HG02943 (cell line): ENCODE results near the gene LRRC3.

Experiments used
- ATAC-seq: cut with Tn5 transposase; IDR thresholded peaks from one replicate; pipeline ENCODE4 v1.9.1; 2021; ENCODE audit warnings: mild to moderate bottlenecking, low read depth, moderate library complexity; ENCODE audit not compliant: unreplicated experiment

LRRC3 gene

DNA sequence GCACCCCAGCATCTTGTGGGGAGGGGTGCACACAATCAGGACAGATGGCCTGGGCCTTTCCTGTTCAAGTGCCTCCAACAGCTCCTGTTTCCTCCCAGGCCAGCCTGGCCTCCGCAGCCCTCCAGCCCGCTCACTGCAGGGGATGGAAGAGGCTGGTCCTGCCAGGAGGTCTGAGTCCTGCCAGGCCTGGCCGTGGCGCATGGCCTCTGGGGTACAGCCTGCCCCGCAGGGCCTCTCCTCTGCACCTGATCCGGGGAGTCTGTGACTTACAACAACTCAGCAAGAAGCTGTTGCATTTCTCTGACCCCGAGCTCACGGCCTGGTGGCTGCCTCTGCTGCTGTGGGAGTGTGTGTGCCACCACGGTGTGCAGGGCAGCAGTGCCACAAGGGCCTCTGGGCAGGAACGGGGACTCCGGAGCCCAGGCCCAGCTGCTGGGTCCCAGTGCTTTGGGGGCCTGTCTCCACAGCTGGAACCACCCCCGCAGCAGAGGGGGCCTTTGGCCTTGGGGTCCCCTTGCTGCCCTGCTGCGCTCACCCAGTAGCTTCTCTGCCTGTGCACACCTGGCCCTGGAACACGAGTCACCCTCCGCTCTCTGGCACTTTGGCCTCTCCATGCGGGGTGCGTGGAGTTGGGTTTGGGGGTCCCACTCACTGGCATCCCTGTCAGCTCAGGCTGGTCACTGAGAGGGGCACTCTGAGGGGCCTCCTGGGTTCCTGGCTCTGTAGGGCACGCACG lies 17.4 kb upstream of the LRRC3 start:
- no peak for ATAC-seq

DNA sequence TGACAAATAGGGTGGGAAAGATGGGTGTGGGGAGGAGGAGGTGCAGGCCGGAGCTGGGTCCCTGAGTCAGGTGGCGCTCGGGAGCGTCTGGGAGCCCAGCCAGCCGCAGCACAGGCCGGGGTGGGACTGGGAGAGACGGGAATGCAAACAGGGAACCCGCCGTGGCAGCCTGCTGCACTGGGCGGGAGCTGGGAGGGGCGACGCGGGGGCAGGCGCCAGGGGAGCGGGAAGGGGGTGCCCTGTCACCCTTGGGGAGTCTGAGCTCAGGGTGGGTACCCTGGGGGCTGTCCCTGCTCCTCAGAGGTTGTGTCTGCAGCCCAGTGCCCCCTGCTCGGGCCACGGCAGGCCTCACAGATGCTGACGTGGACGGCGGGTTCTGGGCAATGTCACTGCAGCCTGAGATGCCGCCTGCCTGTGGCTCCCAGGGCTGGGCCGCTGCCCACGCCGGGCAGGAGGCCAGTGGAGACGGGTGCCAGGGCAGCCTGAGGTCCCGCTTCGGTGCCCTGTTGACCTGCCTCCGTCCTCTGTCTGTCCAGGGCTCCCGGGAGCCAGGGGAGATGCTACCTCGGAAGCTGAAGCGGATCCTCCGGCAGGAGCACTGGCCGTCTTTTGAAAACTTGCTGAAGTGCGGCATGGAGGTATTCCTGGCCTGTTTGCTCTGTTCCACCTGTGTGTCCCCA lies 16.6 kb upstream of the LRRC3 start:
- no peak for ATAC-seq

DNA sequence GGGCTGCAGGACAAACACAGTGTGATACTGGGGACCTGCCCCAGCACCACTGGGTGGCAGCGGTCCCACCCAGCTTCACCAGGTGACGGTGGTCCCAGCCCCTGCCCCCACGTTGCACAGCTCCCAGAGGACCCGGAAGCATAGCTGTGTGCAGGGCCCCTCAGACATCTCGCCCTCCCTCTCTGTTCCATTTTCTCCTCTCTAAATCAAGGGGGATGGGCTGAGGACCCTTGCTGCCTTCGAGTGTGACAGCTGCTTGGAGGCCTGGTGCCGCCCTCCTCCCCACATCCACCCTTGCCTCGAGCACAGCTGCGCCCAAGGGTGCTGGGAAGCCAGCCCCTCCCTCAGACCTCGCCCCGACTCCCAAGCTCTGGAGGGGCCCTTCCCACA lies 16.1 kb upstream of the LRRC3 start:
- no peak for ATAC-seq

DNA sequence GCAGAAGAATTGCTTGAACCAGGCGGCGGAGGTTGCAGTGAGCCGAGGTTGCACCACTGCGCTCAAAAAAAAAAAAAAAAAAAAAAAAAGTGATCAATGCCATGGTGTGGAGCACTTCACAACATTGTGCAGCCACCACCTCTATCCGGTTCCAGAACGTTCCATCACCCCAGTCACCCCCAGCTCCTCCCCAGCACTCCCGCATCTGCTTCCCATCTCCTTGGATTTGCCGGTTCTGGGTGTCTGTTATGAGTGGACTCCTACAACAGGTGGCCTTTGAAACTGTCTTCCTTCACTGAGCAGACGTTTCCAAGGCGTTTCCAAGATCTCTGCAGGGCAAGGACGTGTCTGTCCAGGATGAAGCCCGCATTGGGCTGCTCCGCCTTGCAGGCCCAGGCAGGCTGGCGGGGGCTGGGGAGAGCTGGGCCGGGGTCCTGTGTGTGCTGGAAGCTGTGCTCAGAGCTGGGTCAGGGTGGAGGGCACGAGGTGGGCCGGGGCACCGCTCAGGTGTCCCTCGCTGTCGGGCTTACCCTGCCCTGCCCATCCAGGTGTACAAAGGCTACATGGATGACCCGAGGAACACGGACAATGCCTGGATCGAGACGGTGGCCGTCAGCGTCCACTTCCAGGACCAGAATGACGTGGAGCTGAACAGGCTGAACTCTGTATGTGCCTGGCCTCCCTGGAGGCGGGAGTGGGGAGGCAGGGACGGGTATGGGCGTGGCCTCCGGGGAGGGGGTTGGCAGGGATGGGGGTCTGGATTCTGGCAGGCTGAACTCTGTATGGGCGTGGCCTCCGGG lies 14.9 kb upstream of the LRRC3 start:
- no peak for ATAC-seq

DNA sequence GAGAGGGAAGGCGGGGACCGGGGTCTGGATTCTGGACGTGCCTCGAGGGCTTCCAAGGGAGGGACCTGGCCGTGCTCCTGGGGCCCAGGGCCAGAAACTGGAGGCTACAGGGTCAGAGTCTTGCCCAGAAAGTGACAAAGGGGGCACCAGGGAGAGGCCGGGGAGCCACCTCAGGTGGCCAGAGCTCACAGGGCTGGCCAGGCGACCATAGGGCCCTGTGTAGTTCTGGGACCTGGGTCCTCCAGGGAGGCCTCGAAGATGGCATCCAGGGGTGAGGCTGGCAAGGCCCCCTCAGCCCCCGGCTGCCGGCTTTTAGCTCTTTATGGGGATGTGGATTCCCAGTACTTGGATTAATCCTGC lies 14.3 kb upstream of the LRRC3 start:
- no peak for ATAC-seq

DNA sequence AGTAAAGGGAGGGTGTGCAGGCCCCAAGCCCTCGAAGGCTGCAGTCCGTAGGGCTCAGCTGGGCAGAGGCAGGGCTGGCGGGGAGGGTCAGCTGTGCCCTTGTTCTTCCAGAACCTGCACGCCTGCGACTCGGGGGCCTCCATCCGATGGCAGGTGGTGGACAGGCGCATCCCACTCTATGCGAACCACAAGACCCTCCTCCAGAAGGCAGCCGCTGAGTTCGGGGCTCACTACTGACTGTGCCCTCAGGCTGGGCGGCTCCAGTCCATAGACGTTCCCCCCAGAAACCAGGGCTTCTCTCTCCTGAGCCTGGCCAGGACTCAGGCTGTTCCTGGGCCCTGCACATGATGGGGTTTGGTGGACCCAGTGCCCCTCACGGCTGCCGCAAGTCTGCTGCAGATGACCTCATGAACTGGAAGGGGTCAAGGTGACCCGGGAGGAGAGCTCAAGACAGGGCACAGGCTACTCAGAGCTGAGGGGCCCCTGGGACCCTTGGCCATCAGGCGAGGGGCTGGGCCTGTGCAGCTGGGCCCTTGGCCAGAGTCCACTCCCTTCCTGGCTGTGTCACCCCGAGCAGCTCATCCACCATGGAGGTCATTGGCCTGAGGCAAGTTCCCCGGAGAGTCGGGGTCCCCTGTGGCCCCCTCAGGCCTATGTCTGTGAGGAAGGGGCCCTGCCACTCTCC lies 13.6 kb upstream of the LRRC3 start:
- ATAC-seq: no peak

DNA sequence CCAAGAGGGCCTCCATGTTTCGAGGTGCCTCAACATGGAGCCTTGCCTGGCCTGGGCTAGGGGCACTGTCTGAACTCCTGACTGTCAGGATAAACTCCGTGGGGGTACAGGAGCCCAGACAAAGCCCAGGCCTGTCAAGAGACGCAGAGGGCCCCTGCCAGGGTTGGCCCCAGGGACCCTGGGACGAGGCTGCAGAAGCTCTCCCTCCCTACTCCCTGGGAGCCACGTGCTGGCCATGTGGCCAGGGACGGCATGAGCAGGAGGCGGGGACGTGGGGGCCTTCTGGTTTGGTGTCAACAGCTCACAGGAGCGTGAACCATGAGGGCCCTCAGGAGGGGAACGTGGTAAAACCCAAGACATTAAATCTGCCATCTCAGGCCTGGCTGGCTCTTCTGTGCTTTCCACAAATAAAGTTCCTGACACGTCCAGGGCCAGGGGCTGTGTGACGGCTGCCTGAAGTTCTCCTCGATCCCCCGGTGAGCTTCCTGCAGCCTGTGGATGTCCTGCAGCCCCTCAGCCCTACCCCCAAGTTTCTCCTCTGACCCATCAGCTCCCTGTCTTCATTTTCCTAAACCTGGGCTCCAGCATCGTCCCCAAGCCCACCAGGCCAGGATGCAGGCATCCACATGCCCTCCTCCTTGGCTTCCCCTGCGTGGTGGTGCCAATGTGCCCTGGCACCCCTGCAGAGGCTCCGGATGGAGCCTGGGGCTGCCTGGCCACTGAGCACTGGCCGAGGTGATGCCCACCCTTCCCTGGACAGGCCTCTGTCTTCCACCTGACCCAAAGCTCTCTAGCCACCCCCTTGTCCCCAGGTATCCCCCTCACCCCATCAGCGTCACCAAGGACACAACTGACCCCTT lies 12.8 kb upstream of the LRRC3 start:
- no peak for ATAC-seq

DNA sequence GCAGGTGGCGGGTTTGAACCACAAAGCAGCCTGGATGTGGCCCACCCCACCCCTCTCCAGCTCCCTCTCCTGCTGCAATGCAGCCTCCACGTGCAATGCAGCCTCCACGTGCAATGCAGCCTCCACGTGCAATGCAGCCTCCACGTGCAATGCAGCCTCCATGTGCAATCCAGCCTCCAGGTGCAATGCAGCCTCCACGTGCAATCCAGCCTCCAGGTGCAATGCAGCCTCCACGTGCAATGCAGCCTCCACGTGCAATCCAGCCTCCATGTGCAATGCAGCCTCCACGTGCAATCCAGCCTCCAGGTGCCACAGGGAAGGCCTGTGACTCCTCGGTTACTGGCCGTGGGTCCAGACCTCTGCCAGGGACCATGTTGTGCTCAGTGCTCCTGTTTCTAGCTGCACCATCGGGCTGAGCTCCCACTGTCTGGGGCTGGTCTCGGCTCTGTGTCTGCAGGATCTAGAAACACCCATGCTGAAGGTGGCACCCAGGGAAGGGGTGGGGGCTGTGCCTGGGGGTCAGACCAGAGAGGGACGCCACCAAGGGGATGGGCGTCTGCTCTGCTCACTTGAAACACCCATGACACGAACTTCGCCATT lies 11.9 kb upstream of the LRRC3 start:
- ATAC-seq: no peak

DNA sequence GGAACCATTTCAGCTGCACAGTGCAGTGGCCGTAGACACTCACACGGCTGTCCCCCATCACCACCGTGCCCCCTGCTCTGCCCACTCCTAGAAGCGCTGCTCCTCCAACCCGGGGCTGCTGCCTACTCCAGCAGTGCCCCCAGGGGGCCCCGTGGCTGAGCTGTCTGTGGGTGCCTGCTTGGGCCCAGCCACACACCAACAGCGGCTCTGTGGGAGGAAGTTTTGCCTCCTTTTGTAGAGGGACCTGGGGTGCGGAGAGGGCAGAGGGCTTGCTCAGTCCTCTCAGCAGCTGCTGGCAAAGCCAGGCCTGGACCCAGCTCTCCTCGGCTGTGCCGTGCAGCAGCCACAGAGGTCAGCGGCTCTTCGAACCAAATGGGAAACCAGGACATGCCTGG lies 11.4 kb upstream of the LRRC3 start:
- ATAC-seq: no peak

DNA sequence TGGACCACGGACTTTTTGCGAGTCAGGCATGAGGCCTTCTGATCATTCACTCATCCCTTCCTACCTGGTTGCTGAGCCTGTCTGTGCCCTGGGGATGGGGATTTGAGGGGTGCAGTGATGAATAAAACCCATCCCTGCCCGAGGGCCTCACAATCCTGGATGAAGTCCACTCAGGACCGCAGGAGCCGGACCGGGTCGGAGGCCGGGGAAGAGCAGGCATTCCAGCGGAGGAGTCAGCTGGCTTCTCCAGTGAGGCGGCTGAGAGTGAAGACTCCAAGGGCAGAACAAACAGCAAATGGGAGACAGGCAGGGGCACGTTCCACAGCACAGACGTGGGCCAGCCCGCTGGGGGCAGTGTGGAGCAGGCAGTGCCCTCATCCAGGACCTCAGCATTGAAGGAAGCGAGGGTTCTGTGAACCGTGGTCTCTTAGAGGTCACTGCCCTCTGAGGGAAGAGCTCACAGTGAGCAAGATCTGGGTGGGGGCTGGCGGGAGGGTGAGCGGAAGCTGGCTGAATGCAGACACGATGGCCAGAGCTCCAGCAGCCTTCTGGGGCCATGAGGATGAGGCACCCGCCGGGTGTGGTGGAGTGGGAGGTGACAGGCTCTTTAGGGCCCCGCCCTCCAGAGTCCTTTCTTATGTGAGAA lies 10.9 kb upstream of the LRRC3 start:
- no peak for ATAC-seq

DNA sequence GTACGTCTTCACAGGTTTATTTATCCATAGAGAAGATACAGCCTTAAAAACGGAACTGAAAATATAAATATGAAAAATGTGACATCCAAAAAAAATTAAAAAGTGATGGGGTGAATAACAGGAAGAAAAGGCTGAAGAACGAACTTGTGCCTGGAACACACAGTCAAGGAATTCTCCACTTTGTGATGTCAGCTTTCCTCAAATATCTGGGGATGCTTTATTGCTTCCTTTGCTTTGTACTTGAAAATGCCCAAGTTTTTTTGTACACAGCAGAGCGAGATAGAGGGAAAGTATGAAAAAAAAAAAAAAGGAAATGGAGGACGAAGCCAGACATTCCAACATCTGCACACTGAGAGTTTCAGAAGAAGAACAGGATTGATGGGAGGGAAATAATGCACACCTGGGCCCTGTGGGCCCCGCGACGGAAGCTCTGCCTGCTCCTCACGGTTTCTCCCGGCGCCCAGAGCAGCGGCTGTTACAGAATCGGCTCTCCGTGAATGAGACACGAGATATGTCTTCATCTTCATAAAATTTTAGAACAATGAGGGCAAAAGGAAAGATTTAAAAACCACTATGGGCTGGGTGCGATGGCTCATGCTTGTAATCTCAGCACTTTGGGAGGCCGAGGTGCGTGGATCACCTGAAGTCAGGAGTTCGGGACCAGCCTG lies 10.0 kb upstream of the LRRC3 start:
- no peak for ATAC-seq

DNA sequence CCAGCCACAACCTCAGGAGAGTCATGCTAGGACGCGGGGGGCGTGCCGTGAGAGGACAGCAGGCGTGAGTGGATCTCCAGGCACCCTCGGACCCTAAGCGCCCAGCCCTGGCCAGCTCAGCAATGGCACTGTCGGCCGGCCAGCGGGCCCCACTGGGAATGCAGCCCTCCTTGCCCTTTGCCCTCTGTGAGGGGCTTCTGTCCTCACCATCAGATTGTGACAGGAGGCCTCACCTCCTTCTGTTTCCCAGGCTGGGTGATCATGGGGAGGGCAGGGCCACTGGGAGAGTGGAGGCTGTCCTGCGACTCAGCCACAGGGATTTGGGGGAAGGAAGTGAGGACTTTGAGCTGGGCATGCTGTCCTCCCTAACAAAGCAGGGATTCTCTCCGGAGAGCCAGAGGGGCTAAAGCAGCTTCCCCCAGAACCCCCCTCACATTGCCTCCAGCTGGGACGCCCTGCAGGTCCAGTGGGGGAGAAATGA lies 6.6 kb upstream of the LRRC3 start:
- ATAC-seq: no peak

DNA sequence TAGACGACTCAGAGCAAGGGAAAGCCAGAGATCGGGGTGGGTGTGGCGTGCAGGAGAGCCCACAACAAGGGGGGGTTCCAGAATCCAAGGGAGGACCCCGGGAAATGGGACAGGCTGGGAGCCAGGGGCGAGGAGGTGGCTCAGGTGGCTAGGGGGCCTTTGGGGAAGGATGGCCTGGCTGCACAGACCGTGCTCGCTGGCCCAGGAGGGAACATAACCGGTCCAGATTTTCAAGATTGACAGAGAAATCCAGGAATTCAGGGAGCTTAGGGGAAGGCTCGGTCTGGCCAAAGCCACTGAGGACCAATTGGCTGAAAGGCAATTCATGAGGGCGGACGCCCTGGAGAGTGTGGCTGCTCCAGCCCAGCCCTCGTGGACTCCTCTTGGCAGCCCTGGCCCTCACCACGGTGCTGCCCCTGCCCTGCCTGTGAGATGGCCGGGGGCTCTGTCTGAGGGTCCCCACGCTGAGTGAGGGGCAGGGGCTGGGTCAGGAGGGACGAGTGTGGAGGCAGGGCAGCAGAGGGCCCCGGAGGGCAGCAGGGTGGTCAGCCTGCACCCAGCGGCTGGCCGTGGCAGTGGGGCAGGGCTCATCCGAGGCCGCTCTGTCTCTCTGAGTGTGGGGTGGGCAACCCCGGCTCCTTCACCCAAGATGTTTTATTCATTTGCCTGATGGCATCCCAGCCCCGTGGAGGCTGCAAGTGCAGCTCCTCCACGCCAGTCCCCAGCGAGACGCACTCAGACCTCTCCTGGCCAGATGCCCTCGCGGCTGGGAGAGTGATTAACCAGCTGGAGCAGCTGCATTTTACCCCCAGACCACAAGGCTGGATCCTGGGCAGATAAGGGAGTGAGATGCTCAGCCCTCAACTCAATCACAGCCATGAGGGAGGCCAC lies 5.6 kb upstream of the LRRC3 start:
- ATAC-seq: no peak

DNA sequence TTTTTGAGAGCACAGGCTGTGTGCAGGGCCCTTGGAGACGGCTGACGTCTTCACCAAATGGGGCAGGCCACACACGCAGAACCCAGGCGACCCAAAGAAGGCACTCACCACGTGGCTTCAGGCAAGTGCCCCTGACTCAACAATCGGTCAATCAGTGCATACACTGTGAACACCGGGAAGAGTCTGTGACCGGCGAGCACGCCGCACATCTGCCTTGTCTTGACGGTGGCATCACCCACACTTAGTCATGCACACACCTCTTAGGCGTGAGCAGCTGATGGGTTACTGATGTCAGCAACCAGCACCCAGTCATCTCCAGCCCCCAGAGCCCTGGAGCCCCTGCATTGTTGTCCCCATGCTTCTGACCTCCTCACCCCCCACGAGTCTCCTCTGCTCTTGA lies 4.9 kb upstream of the LRRC3 start:
- ATAC-seq: no peak

DNA sequence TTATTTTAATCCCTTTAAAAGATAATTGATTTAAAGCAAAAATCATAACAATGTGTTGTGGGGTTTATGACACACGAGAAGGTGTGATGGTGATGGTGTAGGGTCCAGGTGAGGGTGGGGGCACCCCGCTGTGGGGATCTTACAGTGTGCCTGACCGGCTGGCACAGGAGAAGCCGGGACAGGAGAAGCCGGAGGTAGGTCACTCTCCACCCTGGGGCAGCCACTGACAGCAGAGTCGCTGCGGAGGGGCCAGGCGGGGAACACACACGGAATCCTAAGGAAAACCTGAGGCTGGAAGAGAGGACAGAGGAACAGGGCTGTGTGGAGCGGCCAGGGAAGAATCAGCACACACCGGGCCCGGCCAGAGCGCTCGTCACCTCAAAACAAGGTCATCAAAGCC lies 4.3 kb upstream of the LRRC3 start:
- ATAC-seq: no peak

DNA sequence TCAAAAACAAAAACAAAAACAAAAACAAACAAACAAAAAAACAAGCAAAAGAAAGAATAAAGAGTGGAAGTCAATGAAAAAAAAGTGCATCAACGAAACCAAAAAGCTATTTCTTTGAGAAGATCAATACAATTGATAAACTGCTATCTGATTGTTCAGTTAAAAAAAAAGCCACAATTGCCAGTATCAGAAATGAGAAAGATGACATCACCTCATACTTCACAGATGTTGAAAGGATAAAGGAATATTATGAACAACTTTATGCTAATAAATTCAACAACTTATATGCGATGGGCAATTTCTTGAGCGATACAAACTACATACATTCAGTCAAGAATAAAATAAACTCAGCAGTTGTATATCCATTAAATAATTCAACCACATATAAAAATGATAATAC lies 2.2 kb upstream of the LRRC3 start:
- no peak for ATAC-seq

DNA sequence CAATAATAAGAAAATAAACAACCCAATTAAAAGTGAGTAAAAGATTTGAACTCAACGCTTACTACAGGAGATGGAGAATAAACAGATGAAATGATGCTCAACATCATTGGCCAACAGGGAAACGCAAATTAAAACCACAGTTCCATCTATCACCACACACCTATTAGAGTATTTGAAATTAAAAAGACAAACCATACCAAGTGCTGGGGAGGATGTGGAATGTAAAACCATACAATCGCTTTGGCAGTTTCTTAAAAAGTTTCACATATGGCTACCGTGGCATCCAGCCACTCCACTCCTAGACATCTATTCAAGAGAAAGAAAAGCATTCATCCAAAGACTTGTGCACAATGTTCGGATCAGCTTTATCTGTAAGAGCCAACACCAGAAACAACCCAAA lies 1.3 kb upstream of the LRRC3 start:
- ATAC-seq: no peak
